K562 (cell line): ENCODE results near the gene XPO6. TPM values are rescaled to one million over a fixed set of nuclear protein-coding genes. Genes with fewer than 3 reads are reported as not detected.

Source experiments
- ATAC-seq: fragments of 200-7000 bp; cut with Tn5 transposase; 3 replicates; pipeline ENCODE4 v1.9.1; 2020; ENCODE audit warnings: moderate library complexity
- BruUV-seq: library from RNA; stranded (reverse); fragments of 400-500 nt; replicated peaks from 2 replicates; lab custom pipeline; 2021; lab: Mats Ljungman, UMichigan
- CTCF ChIA-PET: fragments of 300-600 bp; formaldehyde crosslinking; extraction: SDS; loops from one replicate; lab custom pipeline; 2021; ENCODE audit warnings: low intra/inter-chr PET ratio; lab: Yijun Ruan, JAX
- POLR2A ChIA-PET: fragments of 300-600, 350-650 bp; sonication (Branson Sonifier 250); formaldehyde crosslinking; extraction: SDS; loops from one replicate; lab custom pipeline; 2021; ENCODE audit warnings: antibody characterized with exemption, inconsistent platforms; lab: Yijun Ruan, JAX
- DNase-seq, 4 experiments: peaks; one replicate each; pipeline versions ENCODE4 v3.0.0 to v3.0.0-alpha.2; 2011 to 2018; ENCODE audit warnings: low spot score in 3 of 4, mixed read lengths in 3 of 4; ENCODE audit errors: extremely low read depth in 1 of 4
- FAIRE-seq: peaks from 2 replicates; lab custom pipeline; 2011; peaks lifted over from hg19 to GRCh38; lab: Jason Lieb, UNC
- H2AFZ ChIP-seq: 2 replicates; pipeline ENCODE4 v1.6.0; 2011; ENCODE audit warnings: low read depth, low read length, control low read depth, inconsistent platforms
- H3K27ac ChIP-seq: fragments of 200-600 bp; 3 replicates; pipeline ENCODE4 v1.8.0; 2011; ENCODE audit warnings: low read depth, mild to moderate bottlenecking, control low read depth, inconsistent platforms, low read length, moderate library complexity, mixed read lengths; ENCODE audit errors: extremely low read depth
- H3K27me3 ChIP-seq, 2 experiments: fragments of 300-600 bp in 1 of 2; 2 replicates in 1 of 2; 3 replicates in 1 of 2; pipeline versions ENCODE4 v1.6.0 to v1.8.0; 2011; ENCODE audit warnings: inconsistent platforms in 2 of 2, low read length in 2 of 2, mild to moderate bottlenecking in 1 of 2, mixed read lengths in 1 of 2, moderate library complexity in 1 of 2; ENCODE audit not compliant: control insufficient read depth in 2 of 2, insufficient read depth in 2 of 2
- H3K36me3 ChIP-seq: fragments of 300-600 bp; 3 replicates; pipeline ENCODE4 v1.8.0; 2011; ENCODE audit warnings: mild to moderate bottlenecking, low read length, inconsistent platforms; ENCODE audit not compliant: control insufficient read depth, insufficient read depth
- H3K4me1 ChIP-seq, 2 experiments: fragments of 200-600 bp in 1 of 2; replicated peaks in 1 of 2; 2 replicates in 1 of 2; 3 replicates in 1 of 2; pipeline versions ENCODE4 v1.5.1 to v1.8.0; 2011; ENCODE audit warnings: inconsistent platforms in 2 of 2, low read length in 2 of 2, mild to moderate bottlenecking in 1 of 2, mixed read lengths in 1 of 2, moderate library complexity in 1 of 2; ENCODE audit not compliant: control insufficient read depth in 2 of 2, insufficient read depth in 2 of 2
- H3K4me2 ChIP-seq: 2 replicates; pipeline ENCODE4 v1.6.1; 2011; ENCODE audit warnings: low read length, control low read depth, inconsistent platforms, mixed read lengths; ENCODE audit not compliant: insufficient read depth
- H3K4me3 ChIP-seq: fragments of 200-600 bp; sonication (generic), shearing (Covaris generic); 2 replicates; pipeline ENCODE4 v1.5.1; 2016; ENCODE audit warnings: control low read depth, inconsistent platforms
- H3K79me2 ChIP-seq: fragments of 200-600 bp; 3 replicates; pipeline ENCODE4 v1.8.0; 2011; ENCODE audit warnings: low read length, inconsistent platforms; ENCODE audit not compliant: control insufficient read depth, insufficient read depth
- H3K9ac ChIP-seq, 2 experiments: 2 replicates each; pipeline versions ENCODE4 v1.6.0 to v1.6.1; 2011; ENCODE audit warnings: low read depth in 2 of 2, low read length in 2 of 2, control low read depth in 1 of 2, inconsistent platforms in 1 of 2, mild to moderate bottlenecking in 1 of 2, mixed read lengths in 1 of 2; ENCODE audit not compliant: insufficient read depth in 1 of 2
- H3K9me1 ChIP-seq: one replicate; pipeline ENCODE4 v1.6.0; 2011; ENCODE audit warnings: inconsistent platforms, mild to moderate bottlenecking, low read length, moderate library complexity; ENCODE audit not compliant: control insufficient read depth, insufficient read depth
- H3K9me3 ChIP-seq: replicated peaks from 2 replicates; pipeline ENCODE4 v1.5.1; 2011; ENCODE audit warnings: low read depth, low read length, inconsistent platforms; ENCODE audit not compliant: control insufficient read depth, insufficient read depth
- H4K20me1 ChIP-seq: replicated peaks from 2 replicates; pipeline ENCODE4 v1.6.1; 2011; ENCODE audit warnings: low read length, inconsistent platforms, mixed read lengths; ENCODE audit not compliant: control insufficient read depth, insufficient read depth
- WGBS: fragments of 100-300 bp; shearing (Covaris generic); methylation state at CpG from one replicate; pipeline ENCODE4 v1.1.6; 2016; ENCODE audit warnings: low coverage, mixed read lengths; ENCODE audit not compliant: insufficient coverage; ENCODE audit errors: missing lambda C conversion rate; 5-methylcytosine and 5-hydroxymethylcytosine counted together
- in situ Hi-C: fragments of 300-500 bp; cut with MboI; formaldehyde crosslinking; loops from 4 replicates; pipeline ENCODE4 v1.15.0; 2018; ENCODE audit warnings: inconsistent platforms, mixed read lengths
- intact Hi-C: fragments of 100-400 bp; cut with micrococcal nuclease; formaldehyde crosslinking; loops from 2 replicates; pipeline ENCODE4 v1.14.2; 2022
- polyA plus RNA-seq, 8 experiments: library from polyadenylated mRNA; depleted of rRNA in 4 of 8; stranded (reverse) in 5 of 8; unstranded in 3 of 8; fragments of >200 nt; fragmentation: Nextera tagmentation in 2 of 8; fragmentation: Illumina TruSeq in 1 of 8; extraction: Ambion mirVana in 2 of 8; extraction: Trizol in 1 of 8; gene quantifications; 2 replicates each; pipeline versions ENCODE4 v1.2.1 to v1.2.3, GENCODE V29; 2011 to 2014; ENCODE audit warnings: inconsistent platforms in 1 of 8, missing spikeins in 1 of 8
- total RNA-seq, 7 experiments: library from RNA; depleted of rRNA in 6 of 7; stranded (reverse); fragments of >200 nt in 6 of 7; fragmentation: Illumina TruSeq in 2 of 7; extraction: Trizol in 2 of 7; gene quantifications; 2 replicates each; pipeline versions ENCODE4 v1.2.1 to v1.2.3, GENCODE V29; 2011 to 2021; ENCODE audit warnings: low replicate concordance in 1 of 7
- TF ChIP-seq, protein P1 (sequence below): fragments of 450-650 bp; IDR thresholded peaks from 2 replicates; pipeline ENCODE4 v1.6.1; 2016; ENCODE audit warnings: low read depth

XPO6 gene
- total and polyA plus RNA-seq, 9 of the 15 experiments (the other 6 are each of a cell fraction or from before 2014, with no cell fraction given), result 11.2 to 196 (median 119) TPM

- Histone ChIP-seq H2AFZ (no peak overlapping the region), H3K27ac (no peak overlapping the region), H3K27me3 (no peaks in the 10 kb centered on the region), H3K9ac (no peak overlapping the region), H3K9me3 (no peaks in the 10 kb centered on the region), H3K79me2 (peaks cover 27% of the 10 kb centered on the region; the same call in 2 of the 3 replicates), H3K4me1 (peaks cover 0 to 5% of the 10 kb centered on the region in 2 experiments; a peak in 1 of 5 replicates), H3K4me3 (no peak overlapping the region), H3K36me3 (peaks cover 92% of the 10 kb centered on the region), H3K9me1 (no peaks in the 10 kb centered on the region), H3K4me2 (no peak overlapping the region), H4K20me1 (no peaks in the 10 kb centered on the region)
- DNase-seq (no peak), ATAC-seq (no peak), FAIRE-seq (no peak)
- POLR2A ChIA-PET, result interaction anchor here (1.3 to 1.6 kb wide), 2 partner anchors 10 to 43 kb away, joined by 5 to 7 read pairs; no protein-coding TSS in a partner anchor
- in situ Hi-C loops, result no loop called here
- CTCF ChIA-PET, result no interaction called here
- intact Hi-C loops, result loop anchor here (10.0 kb wide), 1 partner anchor 47 kb away; the partner anchor contains the start of gene XPO6
- TF ChIP-seq, protein P1, sequence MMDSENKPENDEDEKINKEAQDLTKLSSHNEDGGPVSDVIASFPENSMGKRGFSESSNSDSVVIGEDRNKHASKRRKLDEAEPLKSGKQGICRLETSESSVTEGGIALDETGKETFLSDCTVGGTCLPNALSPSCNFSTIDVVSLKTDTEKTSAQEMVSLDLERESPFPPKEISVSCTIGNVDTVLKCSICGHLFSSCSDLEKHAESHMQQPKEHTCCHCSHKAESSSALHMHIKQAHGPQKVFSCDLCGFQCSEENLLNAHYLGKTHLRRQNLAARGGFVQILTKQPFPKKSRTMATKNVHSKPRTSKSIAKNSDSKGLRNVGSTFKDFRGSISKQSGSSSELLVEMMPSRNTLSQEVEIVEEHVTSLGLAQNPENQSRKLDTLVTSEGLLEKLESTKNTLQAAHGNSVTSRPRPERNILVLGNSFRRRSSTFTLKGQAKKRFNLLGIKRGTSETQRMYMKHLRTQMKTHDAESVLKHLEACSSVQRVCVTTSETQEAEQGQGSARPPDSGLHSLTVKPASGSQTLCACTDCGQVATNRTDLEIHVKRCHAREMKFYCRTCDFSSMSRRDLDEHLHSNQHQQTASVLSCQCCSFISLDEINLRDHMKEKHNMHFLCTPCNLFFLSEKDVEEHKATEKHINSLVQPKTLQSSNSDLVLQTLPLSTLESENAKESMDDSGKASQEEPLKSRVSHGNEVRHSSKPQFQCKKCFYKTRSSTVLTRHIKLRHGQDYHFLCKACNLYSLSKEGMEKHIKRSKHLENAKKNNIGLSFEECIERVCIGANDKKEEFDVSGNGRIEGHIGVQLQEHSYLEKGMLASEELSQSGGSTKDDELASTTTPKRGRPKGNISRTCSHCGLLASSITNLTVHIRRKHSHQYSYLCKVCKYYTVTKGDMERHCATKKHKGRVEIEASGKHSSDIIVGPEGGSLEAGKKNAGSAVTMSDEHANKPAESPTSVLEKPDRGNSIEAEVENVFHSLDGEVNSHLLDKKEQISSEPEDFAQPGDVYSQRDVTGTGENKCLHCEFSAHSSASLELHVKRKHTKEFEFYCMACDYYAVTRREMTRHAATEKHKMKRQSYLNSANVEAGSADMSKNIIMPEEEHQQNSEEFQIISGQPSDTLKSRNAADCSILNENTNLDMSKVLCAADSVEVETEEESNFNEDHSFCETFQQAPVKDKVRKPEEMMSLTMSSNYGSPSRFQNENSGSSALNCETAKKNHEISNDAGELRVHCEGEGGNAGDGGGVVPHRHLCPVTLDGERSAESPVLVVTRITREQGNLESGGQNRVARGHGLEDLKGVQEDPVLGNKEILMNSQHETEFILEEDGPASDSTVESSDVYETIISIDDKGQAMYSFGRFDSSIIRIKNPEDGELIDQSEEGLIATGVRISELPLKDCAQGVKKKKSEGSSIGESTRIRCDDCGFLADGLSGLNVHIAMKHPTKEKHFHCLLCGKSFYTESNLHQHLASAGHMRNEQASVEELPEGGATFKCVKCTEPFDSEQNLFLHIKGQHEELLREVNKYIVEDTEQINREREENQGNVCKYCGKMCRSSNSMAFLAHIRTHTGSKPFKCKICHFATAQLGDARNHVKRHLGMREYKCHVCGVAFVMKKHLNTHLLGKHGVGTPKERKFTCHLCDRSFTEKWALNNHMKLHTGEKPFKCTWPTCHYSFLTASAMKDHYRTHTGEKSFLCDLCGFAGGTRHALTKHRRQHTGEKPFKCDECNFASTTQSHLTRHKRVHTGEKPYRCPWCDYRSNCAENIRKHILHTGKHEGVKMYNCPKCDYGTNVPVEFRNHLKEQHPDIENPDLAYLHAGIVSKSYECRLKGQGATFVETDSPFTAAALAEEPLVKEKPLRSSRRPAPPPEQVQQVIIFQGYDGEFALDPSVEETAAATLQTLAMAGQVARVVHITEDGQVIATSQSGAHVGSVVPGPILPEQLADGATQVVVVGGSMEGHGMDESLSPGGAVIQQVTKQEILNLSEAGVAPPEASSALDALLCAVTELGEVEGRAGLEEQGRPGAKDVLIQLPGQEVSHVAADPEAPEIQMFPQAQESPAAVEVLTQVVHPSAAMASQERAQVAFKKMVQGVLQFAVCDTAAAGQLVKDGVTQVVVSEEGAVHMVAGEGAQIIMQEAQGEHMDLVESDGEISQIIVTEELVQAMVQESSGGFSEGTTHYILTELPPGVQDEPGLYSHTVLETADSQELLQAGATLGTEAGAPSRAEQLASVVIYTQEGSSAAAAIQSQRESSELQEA, result no peak
- 96% methylated on average over 3 of the region's 3 CpGs for WGBS
- no TSS peak for BruUV-seq
Measured at GRCh38 chr16:28167730-28168129, 44.0 kb downstream of the XPO6 start.
